H1 (cell line): ENCODE results near the gene SMYD3. TPM values are rescaled to one million over a fixed set of nuclear protein-coding genes. Genes with fewer than 3 reads are reported as not detected.

ENCODE experiments used
- CTCF ChIA-PET: fragments of 300-600 bp; sonication (Branson Sonifier 250); formaldehyde crosslinking; loops from one replicate; lab custom pipeline; 2021; ENCODE audit not compliant: partially characterized antibody; lab: Charles Lee
- POLR2A ChIA-PET: fragments of 300-600 bp; sonication (Branson Sonifier 250); formaldehyde crosslinking; loops from one replicate; lab custom pipeline; 2021; ENCODE audit warnings: inconsistent platforms; ENCODE audit not compliant: partially characterized antibody; lab: Charles Lee
- DNase-seq, 2 experiments: peaks; one replicate each; pipeline versions ENCODE4 v3.0.0 to v3.0.0-alpha.2; 2010 to 2022; ENCODE audit warnings: low spot score in 2 of 2, low read depth in 1 of 2, mixed read lengths in 1 of 2
- FAIRE-seq: peaks from 2 replicates; lab custom pipeline; 2011; peaks lifted over from hg19 to GRCh38; lab: Jason Lieb, UNC
- H2AFZ ChIP-seq: 2 replicates; pipeline ENCODE4 v1.8.1; 2012; ENCODE audit warnings: low read length, inconsistent platforms
- H2AK5ac ChIP-seq: 2 replicates; pipeline ENCODE4 v1.6.1; 2013; ENCODE audit warnings: low read depth, low read length
- H2BK120ac ChIP-seq: replicated peaks from 2 replicates; pipeline ENCODE3; 2013; ENCODE audit warnings: low read depth, low read length, inconsistent platforms
- H2BK12ac ChIP-seq: 2 replicates; pipeline ENCODE4 v1.6.1; 2013; ENCODE audit warnings: low read depth, low read length
- H2BK15ac ChIP-seq: 2 replicates; pipeline ENCODE4 v1.6.1; 2013; ENCODE audit warnings: low read length
- H2BK20ac ChIP-seq: 2 replicates; pipeline ENCODE4 v1.6.1; 2013; ENCODE audit warnings: low read length
- H2BK5ac ChIP-seq: 2 replicates; pipeline ENCODE4 v1.6.1; 2013; ENCODE audit warnings: low read depth, low read length
- H3K14ac ChIP-seq: 2 replicates; pipeline ENCODE4 v1.6.1; 2013; ENCODE audit warnings: inconsistent platforms; ENCODE audit not compliant: insufficient read length
- H3K18ac ChIP-seq: 2 replicates; pipeline ENCODE4 v1.6.1; 2013; ENCODE audit warnings: low read length; ENCODE audit errors: extremely low read depth
- H3K23ac ChIP-seq: 2 replicates; pipeline ENCODE4 v1.6.1; 2013; ENCODE audit warnings: inconsistent platforms; ENCODE audit not compliant: insufficient read length
- H3K23me2 ChIP-seq: 2 replicates; pipeline ENCODE4 v1.6.1; 2013; ENCODE audit warnings: low read depth, low read length
- H3K27ac ChIP-seq: 2 replicates; pipeline ENCODE4 v1.6.1; 2011; ENCODE audit warnings: low read depth, low read length, inconsistent platforms
- H3K27me3 ChIP-seq, 4 experiments: replicated peaks in 1 of 4; 1 replicate in 1 of 4; 2 replicates in 3 of 4; pipeline versions ENCODE4 v1.6.1 to v1.8.1; 2011 to 2013; ENCODE audit warnings: low read length in 3 of 4, mild to moderate bottlenecking in 3 of 4, inconsistent platforms in 2 of 4, mixed read lengths in 2 of 4, moderate library complexity in 1 of 4; ENCODE audit not compliant: control insufficient read depth in 3 of 4, insufficient read depth in 3 of 4; ENCODE audit errors: extremely low read depth in 1 of 4
- H3K36me3 ChIP-seq, 4 experiments: 2 replicates each; pipeline versions ENCODE4 v1.6.1 to v1.8.1; 2011 to 2013; ENCODE audit warnings: mild to moderate bottlenecking in 4 of 4, low read length in 3 of 4, moderate library complexity in 2 of 4, control low read depth in 1 of 4, inconsistent platforms in 1 of 4; ENCODE audit not compliant: insufficient read depth in 4 of 4, control insufficient read depth in 2 of 4
- H3K4ac ChIP-seq: replicated peaks from 2 replicates; pipeline ENCODE3; 2013; ENCODE audit warnings: low read length, low read depth, mixed read lengths, inconsistent platforms; ENCODE audit not compliant: insufficient read length
- H3K4me1 ChIP-seq, 4 experiments: replicated peaks in 1 of 4; 1 replicate in 1 of 4; 2 replicates in 3 of 4; pipeline versions ENCODE4 v1.6.1 to v1.8.1; 2011 to 2013; ENCODE audit warnings: low read length in 3 of 4, inconsistent platforms in 2 of 4, mixed read lengths in 1 of 4; ENCODE audit not compliant: insufficient read depth in 4 of 4, control insufficient read depth in 3 of 4
- H3K4me2 ChIP-seq, 2 experiments: 2 replicates each; pipeline versions ENCODE4 v1.6.1 to v1.8.1; 2011 to 2013; ENCODE audit warnings: low read depth in 2 of 2, low read length in 2 of 2, control low read depth in 1 of 2, inconsistent platforms in 1 of 2, mild to moderate bottlenecking in 1 of 2; ENCODE audit not compliant: insufficient read depth in 1 of 2
- H3K4me3 ChIP-seq, 4 experiments: fragments of 200-600, 300-600 bp in 1 of 4; sonication (generic), shearing (Covaris generic), sonication (Bioruptor Twin) in 1 of 4; 2 replicates each; pipeline versions ENCODE4 v1.5.1 to v1.8.1; 2011 to 2016; ENCODE audit warnings: low read length in 4 of 4, low read depth in 3 of 4, control low read depth in 2 of 4, inconsistent platforms in 2 of 4, mild to moderate bottlenecking in 2 of 4, mixed read lengths in 1 of 4, moderate library complexity in 1 of 4; ENCODE audit not compliant: insufficient read depth in 2 of 4; ENCODE audit errors: extremely low read depth in 1 of 4
- H3K56ac ChIP-seq: replicated peaks from 2 replicates; pipeline ENCODE3; 2013; ENCODE audit warnings: low read depth, mild to moderate bottlenecking, mixed read lengths, low read length, inconsistent platforms; ENCODE audit not compliant: insufficient read length
- H3K79me1 ChIP-seq: 2 replicates; pipeline ENCODE4 v1.6.1; 2013; ENCODE audit warnings: low read depth, low read length, control low read depth
- H3K79me2 ChIP-seq, 2 experiments: 2 replicates each; pipeline versions ENCODE4 v1.6.1 to v1.8.1; 2012 to 2013; ENCODE audit warnings: low read length in 2 of 2, mild to moderate bottlenecking in 2 of 2, inconsistent platforms in 1 of 2; ENCODE audit not compliant: insufficient read depth in 2 of 2, control insufficient read depth in 1 of 2
- H3K9ac ChIP-seq, 4 experiments: replicated peaks in 1 of 4; 1 replicate in 1 of 4; 2 replicates in 3 of 4; pipeline versions ENCODE4 v1.6.1 to v1.8.1; 2011 to 2013; ENCODE audit warnings: low read depth in 3 of 4, low read length in 3 of 4, control low read depth in 2 of 4, mild to moderate bottlenecking in 2 of 4, moderate library complexity in 2 of 4, inconsistent platforms in 1 of 4; ENCODE audit errors: extremely low read depth in 1 of 4
- H3K9me3 ChIP-seq, 2 experiments: 2 replicates each; pipeline versions ENCODE4 v1.6.1 to v1.8.1; 2012 to 2013; ENCODE audit warnings: mild to moderate bottlenecking in 2 of 2, moderate library complexity in 2 of 2, control low read depth in 1 of 2, inconsistent platforms in 1 of 2, low read depth in 1 of 2, low read length in 1 of 2, mixed read lengths in 1 of 2; ENCODE audit not compliant: insufficient read depth in 2 of 2
- H4K20me1 ChIP-seq, 2 experiments: replicated peaks in 1 of 2; 2 replicates each; pipeline versions ENCODE3 to v1.8.1; 2011 to 2013; ENCODE audit warnings: inconsistent platforms in 2 of 2, low read length in 2 of 2, mild to moderate bottlenecking in 1 of 2; ENCODE audit not compliant: insufficient read depth in 2 of 2, control insufficient read depth in 1 of 2
- H4K5ac ChIP-seq: 2 replicates; pipeline ENCODE4 v1.6.1; 2013; ENCODE audit warnings: low read length, low read depth, mixed read lengths, inconsistent platforms; ENCODE audit not compliant: insufficient read length
- H4K8ac ChIP-seq: 2 replicates; pipeline ENCODE4 v1.8.0; 2013; ENCODE audit warnings: mild to moderate bottlenecking, moderate library complexity, low read length, inconsistent platforms; ENCODE audit not compliant: insufficient read depth; ENCODE audit errors: extremely low read depth
- H4K91ac ChIP-seq: replicated peaks from 2 replicates; pipeline ENCODE3; 2013; ENCODE audit warnings: low read length, mixed read lengths, inconsistent platforms; ENCODE audit not compliant: insufficient read length
- CREB1 ChIP-seq: IDR thresholded peaks from 2 replicates; pipeline ENCODE4 v1.6.1; 2012; ENCODE audit warnings: inconsistent platforms
- EZH2 ChIP-seq: fragments of 200-600 bp; sonication (generic); IDR thresholded peaks from 2 replicates; pipeline ENCODE4 v1.7.1; 2012; ENCODE audit warnings: low read depth, mild to moderate bottlenecking, moderate library complexity, low read length, inconsistent platforms; ENCODE audit not compliant: severe bottlenecking
- GABPA ChIP-seq: IDR thresholded peaks from 2 replicates; pipeline ENCODE4 v1.6.1; 2011; ENCODE audit warnings: mild to moderate bottlenecking, low read length, moderate library complexity, borderline replicate concordance; ENCODE audit not compliant: insufficient read depth
- HDAC2 ChIP-seq, 2 experiments: fragments of 300-600 bp in 1 of 2; sonication (generic) in 1 of 2; IDR thresholded peaks; 2 replicates each; pipeline ENCODE4 v1.6.1; 2011 to 2012; ENCODE audit warnings: low read depth in 2 of 2, low read length in 2 of 2, mild to moderate bottlenecking in 2 of 2, moderate library complexity in 2 of 2, borderline replicate concordance in 1 of 2, inconsistent platforms in 1 of 2
- HDAC6 ChIP-seq: IDR thresholded peaks from one replicate; pipeline ENCODE4 v1.7.1; 2012; ENCODE audit warnings: low read depth, mild to moderate bottlenecking, inconsistent platforms, low read length, moderate library complexity
- RBBP5 ChIP-seq: IDR thresholded peaks from 2 replicates; pipeline ENCODE4 v1.7.1; 2012; ENCODE audit warnings: low read depth, mild to moderate bottlenecking, inconsistent platforms, low read length, moderate library complexity, borderline replicate concordance
- RNF2 ChIP-seq: fragments of 200-900, 300-1000 bp; sonication (generic); IDR thresholded peaks from 2 replicates; pipeline ENCODE4 v1.7.1; 2016; ENCODE audit warnings: borderline replicate concordance, low read depth, mild to moderate bottlenecking, antibody characterized with exemption, low read length; ENCODE audit not compliant: poor library complexity, severe bottlenecking; ENCODE audit errors: missing control alignments
- TBP ChIP-seq: IDR thresholded peaks from 2 replicates; pipeline ENCODE4 v1.6.1; 2011; ENCODE audit warnings: low read depth, low read length, improper control_type of control experiment
- WGBS, 2 experiments: shearing (Covaris generic) in 1 of 2; methylation state at CpG; one replicate each; pipeline versions ENCODE4 v1.1.6 to v1.1.7; 2013 to 2015; ENCODE audit warnings: low lambda C conversion rate in 2 of 2, mixed read lengths in 2 of 2, inconsistent platforms in 1 of 2, low coverage in 1 of 2, missing lambda C conversion rate in 1 of 2; ENCODE audit not compliant: insufficient replicate concordance in 2 of 2, insufficient coverage in 1 of 2, insufficient read length in 1 of 2; ENCODE audit errors: extremely low coverage in 1 of 2, missing lambda C conversion rate in 1 of 2; 5-methylcytosine and 5-hydroxymethylcytosine counted together
- polyA plus RNA-seq, 7 experiments: library from polyadenylated mRNA; depleted of rRNA in 3 of 7; stranded (reverse) in 5 of 7; unstranded in 2 of 7; fragments of >200 nt in 5 of 7; fragments of 200-250 nt in 2 of 7; gene quantifications; 1 replicate in 5 of 7; 2 replicates in 1 of 7; 4 replicates in 1 of 7; pipeline versions ENCODE4 v1.2.1 to v1.2.3, GENCODE V29; 2011 to 2013; ENCODE audit warnings: missing spikeins in 2 of 7, mixed read lengths in 2 of 7
- total RNA-seq: library from RNA; stranded (reverse); fragmentation: NEBNext Ultra II Directional; extraction: Animal tissue kit (Norgen Biotek cat#: 25700); gene quantifications from 2 replicates; pipeline ENCODE4 v1.2.1, GENCODE V29; 2021
- TF ChIP-seq, protein P1 (sequence below), 3 experiments: IDR thresholded peaks; 1 replicate in 2 of 3; 2 replicates in 1 of 3; pipeline versions ENCODE4 v1.5.1 to v1.6.1; 2011; ENCODE audit warnings: low read length in 3 of 3, mild to moderate bottlenecking in 3 of 3, inconsistent platforms in 2 of 3, low read depth in 1 of 3, moderate library complexity in 1 of 3; ENCODE audit not compliant: insufficient read depth in 1 of 3; ENCODE audit errors: control extremely low read depth in 1 of 3

The SMYD3 gene
- total and polyA plus RNA-seq, 2 of the 8 experiments (the other 6 are each of a cell fraction or from before 2014, with no cell fraction given), result 17.3 to 25.4 TPM

DNA sequence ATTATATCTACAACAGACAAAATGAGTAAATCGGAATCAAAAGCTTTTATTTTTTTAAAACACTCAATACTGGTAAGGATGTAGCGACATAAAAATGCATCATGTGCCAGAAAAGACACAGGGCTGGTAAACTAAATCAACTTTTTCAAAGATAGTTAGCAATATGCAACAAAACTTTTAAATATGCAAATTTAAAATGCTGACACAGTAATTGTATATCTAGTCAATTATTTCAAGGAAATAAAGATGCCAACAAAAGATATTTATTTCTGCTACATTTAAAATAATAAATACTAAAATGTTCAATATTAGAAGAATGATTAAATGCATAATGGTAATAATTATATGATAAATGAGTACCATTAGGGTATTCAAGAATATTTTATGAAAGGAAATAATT, 295.1 kb downstream of the SMYD3 start:
- Histone ChIP-seq H3K4me3 (no peak overlapping the region), H2BK15ac (no peak overlapping the region), H2BK120ac (no peak overlapping the region), H2AK5ac (no peak overlapping the region), H3K18ac (no peak overlapping the region), H3K56ac (no peak overlapping the region), H3K23me2 (no peaks in the 10 kb centered on the region), H3K36me3 (no peaks in the 10 kb centered on the region), H3K79me2 (no peaks in the 10 kb centered on the region), H4K91ac (no peak overlapping the region), H3K9me3 (no peaks in the 10 kb centered on the region), H3K27ac (no peak overlapping the region), H2BK12ac (no peak overlapping the region), H3K9ac (no peak overlapping the region), H3K79me1 (no peaks in the 10 kb centered on the region), H3K4me1 (peaks cover 0 to 2% (median 0%) of the 10 kb centered on the region in 4 experiments; a peak in 2 of 7 replicates), H3K27me3 (no peaks in the 10 kb centered on the region), H2AFZ (no peak overlapping the region), H2BK20ac (no peak overlapping the region), H3K4ac (no peak overlapping the region), H4K5ac (no peak overlapping the region), H3K23ac (no peak overlapping the region), H4K20me1 (no peaks in the 10 kb centered on the region), H2BK5ac (no peak overlapping the region), H4K8ac (no peak overlapping the region), H3K14ac (no peak overlapping the region), H3K4me2 (no peak overlapping the region)
- FAIRE-seq (no peak), DNase-seq (no peak)
- ChIA-PET CTCF (interaction anchor here (0.8 kb wide), 1 partner anchor 200 kb away, joined by 3 read pairs; no protein-coding TSS in a partner anchor), POLR2A (no interaction called here)
- WGBS, 2 experiments, result 98% methylated on average over 2 of the region's 2 CpGs; no CpG with 5 or more reads in 1 of the 2 experiments
- TF ChIP-seq HDAC6, result no peak
- no peak for TF ChIP-seq GABPA
- TF ChIP-seq CREB1, result no peak
- TF ChIP-seq HDAC2 (IDR thresholded peaks at IDR 0.05; ENCODE audit: borderline replicate concordance in 1 of 2, low read depth in 2 of 2, low read length in 2 of 2), result no peak
- no peak for TF ChIP-seq TBP
- no peak for TF ChIP-seq RNF2
- no peak for TF ChIP-seq RBBP5
- TF ChIP-seq, protein P1, sequence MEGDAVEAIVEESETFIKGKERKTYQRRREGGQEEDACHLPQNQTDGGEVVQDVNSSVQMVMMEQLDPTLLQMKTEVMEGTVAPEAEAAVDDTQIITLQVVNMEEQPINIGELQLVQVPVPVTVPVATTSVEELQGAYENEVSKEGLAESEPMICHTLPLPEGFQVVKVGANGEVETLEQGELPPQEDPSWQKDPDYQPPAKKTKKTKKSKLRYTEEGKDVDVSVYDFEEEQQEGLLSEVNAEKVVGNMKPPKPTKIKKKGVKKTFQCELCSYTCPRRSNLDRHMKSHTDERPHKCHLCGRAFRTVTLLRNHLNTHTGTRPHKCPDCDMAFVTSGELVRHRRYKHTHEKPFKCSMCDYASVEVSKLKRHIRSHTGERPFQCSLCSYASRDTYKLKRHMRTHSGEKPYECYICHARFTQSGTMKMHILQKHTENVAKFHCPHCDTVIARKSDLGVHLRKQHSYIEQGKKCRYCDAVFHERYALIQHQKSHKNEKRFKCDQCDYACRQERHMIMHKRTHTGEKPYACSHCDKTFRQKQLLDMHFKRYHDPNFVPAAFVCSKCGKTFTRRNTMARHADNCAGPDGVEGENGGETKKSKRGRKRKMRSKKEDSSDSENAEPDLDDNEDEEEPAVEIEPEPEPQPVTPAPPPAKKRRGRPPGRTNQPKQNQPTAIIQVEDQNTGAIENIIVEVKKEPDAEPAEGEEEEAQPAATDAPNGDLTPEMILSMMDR (IDR thresholded peaks at IDR 0.05; ENCODE audit: control extremely low read depth in 1 of 3, insufficient read depth in 1 of 3, low read depth in 1 of 3, low read length in 3 of 3), result no peak
- no peak for TF ChIP-seq EZH2
